GM12873 (cell line): Measurements from ENCODE around the gene KDM4B.
A peak's percentile ranks its signal among the peaks of the same experiment; 100 is the strongest.

ENCODE experiments used
- TF ChIP-seq, protein P1 (sequence below): IDR thresholded peaks from 2 replicates; pipeline ENCODE4 v1.5.1; 2012; ENCODE audit warnings: low read depth, mild to moderate bottlenecking, moderate library complexity, low read length, control low read depth; ENCODE audit not compliant: insufficient read depth; ENCODE audit errors: missing control alignments

KDM4B gene

DNA sequence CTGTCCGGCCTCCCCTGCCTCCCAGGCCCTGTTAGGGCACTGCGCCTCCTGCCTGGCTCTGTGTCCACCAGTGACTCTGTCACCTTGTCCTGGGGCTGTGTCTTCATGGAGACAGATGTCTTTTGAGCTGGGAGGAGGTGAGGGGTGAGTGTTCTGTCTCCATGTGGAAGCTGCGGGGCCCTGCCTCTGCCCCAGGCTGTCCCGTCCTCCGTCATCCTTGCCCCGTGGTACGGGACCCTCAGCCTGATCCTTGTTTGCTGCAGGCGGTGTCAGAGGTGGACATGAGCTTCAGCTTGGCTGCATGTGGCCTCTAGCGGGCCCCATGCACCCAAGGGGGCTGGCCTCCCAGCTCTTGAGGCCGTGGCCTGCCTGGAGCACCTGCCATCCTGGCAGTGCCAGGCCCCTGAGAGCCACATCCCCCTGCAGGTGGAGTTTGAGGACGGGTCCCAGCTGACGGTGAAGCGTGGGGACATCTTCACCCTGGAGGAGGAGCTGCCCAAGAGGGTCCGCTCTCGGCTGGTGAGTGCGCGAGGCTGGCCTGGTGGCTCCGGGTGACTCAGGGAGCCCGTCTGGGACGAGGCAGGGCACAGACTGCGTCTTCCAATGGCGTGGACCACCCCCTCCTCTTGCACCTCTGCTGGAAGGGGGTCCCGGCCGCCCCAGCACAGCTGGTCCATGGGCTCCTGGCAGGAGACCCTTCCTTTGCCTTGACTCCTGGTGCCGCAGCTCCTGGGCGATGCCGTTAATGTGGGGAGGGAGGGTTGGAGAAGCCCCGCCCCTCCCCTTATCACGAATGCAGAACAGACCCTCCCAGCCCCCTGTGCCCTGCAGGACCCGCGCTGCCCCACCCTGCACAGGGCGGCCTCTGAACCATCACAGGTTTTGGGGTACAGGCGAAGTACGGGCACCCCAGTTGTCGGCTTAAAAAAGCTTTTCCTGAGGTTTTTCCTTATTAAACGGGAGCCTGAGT lies 181.3 kb downstream of the KDM4B start:
- TF ChIP-seq, protein P1, sequence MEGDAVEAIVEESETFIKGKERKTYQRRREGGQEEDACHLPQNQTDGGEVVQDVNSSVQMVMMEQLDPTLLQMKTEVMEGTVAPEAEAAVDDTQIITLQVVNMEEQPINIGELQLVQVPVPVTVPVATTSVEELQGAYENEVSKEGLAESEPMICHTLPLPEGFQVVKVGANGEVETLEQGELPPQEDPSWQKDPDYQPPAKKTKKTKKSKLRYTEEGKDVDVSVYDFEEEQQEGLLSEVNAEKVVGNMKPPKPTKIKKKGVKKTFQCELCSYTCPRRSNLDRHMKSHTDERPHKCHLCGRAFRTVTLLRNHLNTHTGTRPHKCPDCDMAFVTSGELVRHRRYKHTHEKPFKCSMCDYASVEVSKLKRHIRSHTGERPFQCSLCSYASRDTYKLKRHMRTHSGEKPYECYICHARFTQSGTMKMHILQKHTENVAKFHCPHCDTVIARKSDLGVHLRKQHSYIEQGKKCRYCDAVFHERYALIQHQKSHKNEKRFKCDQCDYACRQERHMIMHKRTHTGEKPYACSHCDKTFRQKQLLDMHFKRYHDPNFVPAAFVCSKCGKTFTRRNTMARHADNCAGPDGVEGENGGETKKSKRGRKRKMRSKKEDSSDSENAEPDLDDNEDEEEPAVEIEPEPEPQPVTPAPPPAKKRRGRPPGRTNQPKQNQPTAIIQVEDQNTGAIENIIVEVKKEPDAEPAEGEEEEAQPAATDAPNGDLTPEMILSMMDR, result no peak

- TF ChIP-seq, protein P1, result no peak
Measured at GRCh38 chr19:5150902-5151741, 182.2 kb downstream of the KDM4B start.

DNA sequence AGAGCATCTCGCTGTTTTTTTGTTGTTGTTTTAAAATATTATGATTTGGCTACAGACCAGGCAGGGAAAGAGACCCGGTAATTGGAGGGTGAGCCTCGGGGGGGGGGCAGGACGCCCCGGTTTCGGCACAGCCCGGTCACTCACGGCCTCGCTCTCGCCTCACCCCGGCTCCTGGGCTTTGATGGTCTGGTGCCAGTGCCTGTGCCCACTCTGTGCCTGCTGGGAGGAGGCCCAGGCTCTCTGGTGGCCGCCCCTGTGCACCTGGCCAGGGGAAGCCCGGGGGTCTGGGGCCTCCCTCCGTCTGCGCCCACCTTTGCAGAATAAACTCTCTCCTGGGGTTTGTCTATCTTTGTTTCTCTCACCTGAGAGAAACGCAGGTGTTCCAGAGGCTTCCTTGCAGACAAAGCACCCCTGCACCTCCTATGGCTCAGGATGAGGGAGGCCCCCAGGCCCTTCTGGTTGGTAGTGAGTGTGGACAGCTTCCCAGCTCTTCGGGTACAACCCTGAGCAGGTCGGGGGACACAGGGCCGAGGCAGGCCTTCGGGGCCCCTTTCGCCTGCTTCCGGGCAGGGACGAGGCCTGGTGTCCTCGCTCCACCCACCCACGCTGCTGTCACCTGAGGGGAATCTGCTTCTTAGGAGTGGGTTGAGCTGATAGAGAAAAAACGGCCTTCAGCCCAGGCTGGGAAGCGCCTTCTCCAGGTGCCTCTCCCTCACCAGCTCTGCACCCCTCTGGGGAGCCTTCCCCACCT lies 183.3 kb downstream of the KDM4B start:
- TF ChIP-seq, protein P1, result no peak

- TF ChIP-seq, protein P1, result no peak
Measured at GRCh38 chr19:5152767-5153532, 184.0 kb downstream of the KDM4B start.

- TF ChIP-seq, protein P1, result no peak
Measured at GRCh38 chr19:5153601-5154128, 184.8 kb downstream of the KDM4B start.

DNA sequence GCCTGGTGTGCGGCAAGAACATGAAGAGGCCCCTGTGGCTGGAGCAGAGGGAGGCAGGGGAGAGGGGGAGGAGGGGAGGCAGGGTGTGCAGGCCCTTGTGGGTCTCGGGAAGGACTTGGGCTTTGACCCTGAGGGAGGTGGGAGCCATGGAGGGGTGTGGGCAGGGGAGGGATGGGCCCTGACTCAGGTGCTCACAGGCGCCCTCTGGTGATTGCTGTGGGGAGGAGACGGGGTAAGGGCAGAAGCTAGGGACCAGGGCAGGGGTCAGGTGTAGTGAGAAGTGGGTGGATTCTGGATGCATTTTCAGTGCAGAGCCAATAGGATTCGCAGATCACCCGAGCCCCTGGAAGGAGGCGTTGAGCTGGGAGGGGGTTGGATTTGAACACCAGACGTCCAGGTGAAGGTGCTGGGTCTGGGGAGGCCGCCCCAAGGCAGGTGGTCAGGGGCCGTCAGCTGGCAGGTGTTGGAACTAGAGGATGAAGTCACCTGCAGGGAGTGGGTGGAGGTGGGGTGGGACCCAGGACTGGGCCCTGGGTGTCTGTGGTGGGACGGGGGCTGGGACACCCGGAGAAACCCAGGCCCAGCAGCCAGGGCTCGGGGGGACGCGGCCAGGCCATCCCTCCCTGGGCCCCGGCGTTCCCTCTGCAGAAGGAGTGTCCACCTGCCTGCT lies 185.4 kb downstream of the KDM4B start:
- TF ChIP-seq, protein P1, result peak; percentile 79
